Measurements from ENCODE around the gene BPTF. TPM values are rescaled to one million over a fixed set of nuclear protein-coding genes. Genes with fewer than 3 reads are reported as not detected.

Gene BPTF
- total and polyA plus RNA-seq, 2 of the 8 experiments (the other 6 are each of a cell fraction or from before 2014, with no cell fraction given), result 107 to 228 TPM

- DNase-seq (ENCODE audit: low read depth in 1 of 2, low spot score in 2 of 2) (no peak), FAIRE-seq (no peak)
- 94% methylated on average over 2 of the region's 5 CpGs; no CpG with 5 or more reads in 1 of the 2 experiments for WGBS, 2 experiments (ENCODE audit: extremely low coverage in 1 of 2, insufficient coverage in 1 of 2, insufficient read length in 1 of 2, insufficient replicate concordance in 2 of 2, low coverage in 1 of 2, low lambda C conversion rate in 2 of 2, missing lambda C conversion rate in 1 of 2)
- H2AFZ ChIP-seq (ENCODE audit: low read length), result no peak overlapping the region
- no peak overlapping the region for H2BK20ac ChIP-seq (ENCODE audit: low read length)
- no peaks in the 10 kb centered on the region for H3K79me2 ChIP-seq (ENCODE audit: control insufficient read depth in 1 of 2, insufficient read depth in 2 of 2, low read length in 2 of 2)
- no peak overlapping the region for H4K91ac ChIP-seq (replicated peaks; ENCODE audit: insufficient read length, low read length)
- no peak overlapping the region for H3K56ac ChIP-seq (replicated peaks; ENCODE audit: insufficient read length, low read depth, low read length)
- no peaks in the 10 kb centered on the region for H4K20me1 ChIP-seq (replicated peaks in 1 of 2; ENCODE audit: control insufficient read depth in 1 of 2, insufficient read depth in 2 of 2, low read length in 2 of 2)
- no peak overlapping the region for H3K4ac ChIP-seq (replicated peaks; ENCODE audit: insufficient read length, low read depth, low read length)
- H2BK5ac ChIP-seq (ENCODE audit: low read depth, low read length), result no peak overlapping the region
- H3K23ac ChIP-seq (ENCODE audit: insufficient read length), result no peak overlapping the region
- H3K4me2 ChIP-seq (ENCODE audit: insufficient read depth in 1 of 2, low read depth in 2 of 2, low read length in 2 of 2), result no peak overlapping the region
- CTCF ChIA-PET (ENCODE audit: partially characterized antibody), result interaction anchor here (0.7 to 8.0 kb wide), 2 partner anchors 17 to 129 kb away, joined by 3 to 78 read pairs; no protein-coding TSS in a partner anchor
- H3K14ac ChIP-seq (ENCODE audit: insufficient read length), result no peak overlapping the region
- no peak overlapping the region for H3K27ac ChIP-seq (ENCODE audit: low read depth, low read length)
- no peak for TF ChIP-seq YY1 (IDR thresholded peaks at IDR 0.05; ENCODE audit: low read depth, low read length)
- TF ChIP-seq SIN3A (conservative IDR thresholded peaks at IDR 0.05 in 1 of 2, IDR thresholded peaks at IDR 0.05 in 1 of 2; ENCODE audit: low read depth in 1 of 2, low read length in 2 of 2), result no peak
- TF ChIP-seq POLR2A (IDR thresholded peaks at IDR 0.05; ENCODE audit: control extremely low read depth in 1 of 2, low read depth in 2 of 2, low read length in 2 of 2), result no peak
- no peak for TF ChIP-seq RFX5 (IDR thresholded peaks at IDR 0.05; ENCODE audit: borderline replicate concordance, low read depth, low read length)
- no peak for TF ChIP-seq CEBPB (IDR thresholded peaks at IDR 0.05; ENCODE audit: low read depth, low read length)
- no peak for TF ChIP-seq CREB1 (IDR thresholded peaks at IDR 0.05)
- TF ChIP-seq NRF1 (IDR thresholded peaks at IDR 0.05; ENCODE audit: low read depth, low read length), result no peak
- no peaks in the 10 kb centered on the region for H3K27me3 ChIP-seq (replicated peaks in 1 of 4; ENCODE audit: control insufficient read depth in 3 of 4, extremely low read depth in 1 of 4, insufficient read depth in 3 of 4, low read length in 3 of 4)
- no peak overlapping the region for H2BK12ac ChIP-seq (ENCODE audit: low read depth, low read length)
- H3K18ac ChIP-seq (ENCODE audit: extremely low read depth, low read length), result no peak overlapping the region
- H3K36me3 ChIP-seq (ENCODE audit: control insufficient read depth in 2 of 4, insufficient read depth in 4 of 4, low read length in 3 of 4), result no peaks in the 10 kb centered on the region
- H3K9ac ChIP-seq (replicated peaks in 1 of 4; ENCODE audit: extremely low read depth in 1 of 4, low read depth in 3 of 4, low read length in 3 of 4), result no peak overlapping the region
- no peaks in the 10 kb centered on the region for H3K9me3 ChIP-seq (ENCODE audit: insufficient read depth in 2 of 2, low read depth in 1 of 2, low read length in 1 of 2)
- no peak overlapping the region for H2BK120ac ChIP-seq (replicated peaks; ENCODE audit: low read depth, low read length)
- H3K4me3 ChIP-seq (ENCODE audit: extremely low read depth in 1 of 4, insufficient read depth in 2 of 4, low read depth in 3 of 4, low read length in 4 of 4), result no peak overlapping the region
- no peaks in the 10 kb centered on the region; a peak in 1 of 7 replicates for H3K4me1 ChIP-seq (replicated peaks in 1 of 4; ENCODE audit: control insufficient read depth in 3 of 4, insufficient read depth in 4 of 4, low read length in 3 of 4)
- peaks cover 3% of the 10 kb centered on the region; the same call in 1 of the 2 replicates for H3K23me2 ChIP-seq (ENCODE audit: low read depth, low read length)
- H2BK15ac ChIP-seq (ENCODE audit: low read length), result no peak overlapping the region
- POLR2A ChIA-PET (ENCODE audit: partially characterized antibody), result interaction anchor here (1.7 kb wide), 1 partner anchor 10 kb away, joined by 5 read pairs; no protein-coding TSS in a partner anchor
- H3K79me1 ChIP-seq (ENCODE audit: low read depth, low read length), result no peaks in the 10 kb centered on the region
- no peak overlapping the region for H2AK5ac ChIP-seq (ENCODE audit: low read depth, low read length)
- no peak overlapping the region for H4K5ac ChIP-seq (ENCODE audit: insufficient read length, low read depth, low read length)
- H4K8ac ChIP-seq (ENCODE audit: extremely low read depth, insufficient read depth, low read length), result no peak overlapping the region
Measured at GRCh38 chr17:67819722-67820121, 5.6 kb upstream of the BPTF start.
